GM23338 (cell line): ENCODE measurements around the gene PCDHGB5. TPM values are rescaled to one million over a fixed set of nuclear protein-coding genes. Genes with fewer than 3 reads are reported as not detected.
A peak's percentile ranks its signal among the peaks of the same experiment; 100 is the strongest.

Experiments used
- ATAC-seq: fragments of 200-7000 bp; cut with Tn5 transposase; 3 replicates; pipeline ENCODE4 v1.9.1; 2020
- DNase-seq: peaks from one replicate; pipeline ENCODE4 v3.0.0-alpha.2; 2015; ENCODE audit warnings: low spot score
- H2AFZ ChIP-seq: fragments of 200-600 bp; sonication (generic); 2 replicates; pipeline ENCODE4 v1.8.0; 2016; ENCODE audit warnings: antibody characterized with exemption, mild to moderate bottlenecking, moderate library complexity
- H3F3A ChIP-seq: fragments of 200-600 bp; sonication (generic); replicated peaks from 2 replicates; pipeline ENCODE4 v1.8.0; 2017; ENCODE audit warnings: antibody characterized with exemption, mixed run types, low read depth
- H3K27ac ChIP-seq: fragments of 200-600 bp; sonication (generic); 2 replicates; pipeline ENCODE4 v1.6.1; 2016; ENCODE audit warnings: low read depth
- H3K27me3 ChIP-seq: fragments of 200-600 bp; sonication (generic); 2 replicates; pipeline ENCODE4 v1.8.0; 2016; ENCODE audit warnings: mild to moderate bottlenecking, mixed run types, moderate library complexity; ENCODE audit not compliant: insufficient read depth
- H3K36me3 ChIP-seq: fragments of 200-600 bp; sonication (generic); 2 replicates; pipeline ENCODE4 v1.8.0; 2016; ENCODE audit warnings: mild to moderate bottlenecking; ENCODE audit not compliant: insufficient read depth
- H3K4me1 ChIP-seq: fragments of 200-600 bp; sonication (generic); 2 replicates; pipeline ENCODE4 v1.8.0; 2016; ENCODE audit warnings: mild to moderate bottlenecking, moderate library complexity; ENCODE audit not compliant: insufficient read depth
- H3K4me2 ChIP-seq: fragments of 200-600 bp; sonication (generic); 2 replicates; pipeline ENCODE4 v1.7.1; 2017; ENCODE audit warnings: mixed run types
- H3K4me3 ChIP-seq: fragments of 200-600 bp; sonication (generic); 2 replicates; pipeline ENCODE4 v1.6.1; 2016; ENCODE audit warnings: mixed run types
- H3K79me2 ChIP-seq: fragments of 200-600 bp; sonication (generic); replicated peaks from 2 replicates; pipeline ENCODE4 v1.8.0; 2017; ENCODE audit warnings: mild to moderate bottlenecking; ENCODE audit not compliant: insufficient read depth
- H3K9me2 ChIP-seq: fragments of 200-600 bp; sonication (generic); 2 replicates; pipeline ENCODE4 v1.8.0; 2017; ENCODE audit not compliant: insufficient read depth
- H4K20me1 ChIP-seq: fragments of 200-600 bp; sonication (generic); replicated peaks from 2 replicates; pipeline ENCODE4 v1.8.0; 2017; ENCODE audit warnings: mild to moderate bottlenecking; ENCODE audit not compliant: insufficient read depth
- H3K27ac Mint-ChIP-seq: 2 replicates; pipeline ENCODE4 v1.8.0; 2020; ENCODE audit warnings: inconsistent platforms, mild to moderate bottlenecking, moderate library complexity, mixed read lengths
- H3K27me3 Mint-ChIP-seq: 3 replicates; pipeline ENCODE4 v1.8.0; 2022; ENCODE audit warnings: low read depth, mild to moderate bottlenecking, moderate library complexity, mixed read lengths, inconsistent platforms; ENCODE audit not compliant: insufficient read depth, poor library complexity
- H3K36me3 Mint-ChIP-seq: 3 replicates; pipeline ENCODE4 v1.8.0; 2021; ENCODE audit warnings: low read depth, mild to moderate bottlenecking, inconsistent platforms, moderate library complexity, mixed read lengths
- H3K4me1 Mint-ChIP-seq: 3 replicates; pipeline ENCODE4 v1.8.0; 2020; ENCODE audit warnings: mild to moderate bottlenecking, inconsistent platforms, mixed read lengths
- H3K4me3 Mint-ChIP-seq: 3 replicates; pipeline ENCODE4 v1.8.0; 2021; ENCODE audit warnings: moderate library complexity, mild to moderate bottlenecking, inconsistent platforms, mixed read lengths
- H3K9me3 Mint-ChIP-seq: 3 replicates; pipeline ENCODE4 v1.8.0; 2020; ENCODE audit warnings: moderate library complexity, mild to moderate bottlenecking, inconsistent platforms, mixed read lengths
- CREB1 ChIP-seq: fragments of 250-450 bp; sonication (Bioruptor Pico); IDR thresholded peaks from 2 replicates; pipeline ENCODE4 v1.5.0; 2020; ENCODE audit warnings: low read depth, mild to moderate bottlenecking, moderate library complexity
- CTCF ChIP-seq, 2 experiments: fragments of 200-600 bp in 1 of 2; sonication (generic) in 1 of 2; conservative IDR thresholded peaks; 2 replicates each; pipeline versions ENCODE4 v1.5.1 to v1.6.1; 2016 to 2017; ENCODE audit warnings: antibody characterized with exemption in 2 of 2, low read depth in 2 of 2, mild to moderate bottlenecking in 2 of 2, moderate library complexity in 1 of 2
- ETS1 ChIP-seq: IDR thresholded peaks from 2 replicates; pipeline ENCODE4 v1.6.1; 2016; ENCODE audit warnings: antibody characterized with exemption
- JUNB ChIP-seq: IDR thresholded peaks from one replicate; pipeline ENCODE4 v1.6.1; 2016; ENCODE audit warnings: antibody characterized with exemption; ENCODE audit not compliant: unreplicated experiment
- NANOG ChIP-seq: IDR thresholded peaks from 2 replicates; pipeline ENCODE4 v1.6.1; 2016; ENCODE audit warnings: antibody characterized with exemption, borderline replicate concordance
- POLR2AphosphoS5 ChIP-seq: IDR thresholded peaks from 2 replicates; pipeline ENCODE4 v1.6.1; 2016; ENCODE audit warnings: antibody characterized with exemption, low read depth
- STAT1 ChIP-seq: IDR thresholded peaks from one replicate; pipeline ENCODE4 v1.6.1; 2016; ENCODE audit warnings: antibody characterized with exemption; ENCODE audit not compliant: unreplicated experiment
- polyA plus RNA-seq: library from polyadenylated mRNA; unstranded; fragments of >200 nt; fragmentation: Nextera tagmentation; extraction: Ambion mirVana; gene quantifications from 2 replicates; pipeline ENCODE4 v1.2.1, GENCODE V29; 2016
- total RNA-seq: library from RNA; depleted of rRNA; stranded (reverse); fragments of >200 nt; shearing (Covaris generic); gene quantifications from 2 replicates; pipeline ENCODE4 v1.2.3, GENCODE V29; 2014

The PCDHGB5 gene
- total and polyA plus RNA-seq, 2 experiments from 2014 or later = 2.5 to 18.5 TPM

- H3K27me3 Mint-ChIP-seq = peaks cover 6% of the 10 kb centered on the region
- no peaks in the 10 kb centered on the region for H3K36me3 ChIP-seq
- no peak within 1 kb of the TSS for H2AFZ ChIP-seq
- H4K20me1 ChIP-seq = no peaks in the 10 kb centered on the region
- H3K9me2 ChIP-seq = no peaks in the 10 kb centered on the region
- peaks cover 2% of the 10 kb centered on the region; the same call in 1 of the 3 replicates for H3K4me1 Mint-ChIP-seq
- no peaks in the 10 kb centered on the region for H3K4me1 ChIP-seq
- TF ChIP-seq CTCF (conservative IDR thresholded peaks at IDR 0.05; ENCODE audit: low read depth in 2 of 2) (peak; percentile 43 to 47), STAT1 (no peak)
- peak within 1 kb of the TSS; percentile 38; the same call in 2 of the 3 replicates for H3K4me3 Mint-ChIP-seq
- H3K4me2 ChIP-seq = 0 out of 2 replicates have a peak within 1 kb of the TSS, but pooled peaks have one; percentile 8
- no peaks in the 10 kb centered on the region for H3K27me3 ChIP-seq
- H3K79me2 ChIP-seq = no peaks in the 10 kb centered on the region
- peaks cover 64% of the 10 kb centered on the region for H3K36me3 Mint-ChIP-seq
- peak; percentile 44 for DNase-seq
- H3K27ac ChIP-seq = no peak within 1 kb of the TSS
- ATAC-seq = no peak; the same call in 2 of the 3 replicates
- H3F3A ChIP-seq = no peaks in the 10 kb centered on the region
- no peak within 1 kb of the TSS for H3K4me3 ChIP-seq
- H3K9me3 Mint-ChIP-seq = peaks cover 71% of the 10 kb centered on the region
- H3K27ac Mint-ChIP-seq = no peak within 1 kb of the TSS
Observed at GRCh38 chr5:141373673-141374317, 24.0 kb upstream of the PCDHGB5 start, which contains the start of gene PCDHGA6. Gene PCDHGA6 (plus strand): TSS chr5:141373891. CDS start chr5:141374084, 193 bp downstream.

- peaks cover 71% of the 10 kb centered on the region for H3K9me3 Mint-ChIP-seq
- no peak overlapping the region for H2AFZ ChIP-seq
- no peaks in the 10 kb centered on the region for H3K36me3 ChIP-seq
- H3K27me3 ChIP-seq = no peaks in the 10 kb centered on the region
- no peaks in the 10 kb centered on the region for H3F3A ChIP-seq
- H3K27me3 Mint-ChIP-seq = peaks cover 6% of the 10 kb centered on the region
- peaks cover 2% of the 10 kb centered on the region; the same call in 1 of the 3 replicates for H3K4me1 Mint-ChIP-seq
- no peaks in the 10 kb centered on the region for H3K79me2 ChIP-seq
- H3K4me2 ChIP-seq = no peak overlapping the region
- TF ChIP-seq ETS1 = no peak
- no peak for TF ChIP-seq CTCF (conservative IDR thresholded peaks at IDR 0.05; ENCODE audit: low read depth in 2 of 2)
- TF ChIP-seq CREB1 = no peak
- TF ChIP-seq JUNB = no peak
- no peak for TF ChIP-seq STAT1
- no peak for TF ChIP-seq NANOG
- no peak for TF ChIP-seq POLR2AphosphoS5
- no peak overlapping the region for H3K4me3 Mint-ChIP-seq
- H3K4me1 ChIP-seq = no peaks in the 10 kb centered on the region
- peaks cover 64% of the 10 kb centered on the region for H3K36me3 Mint-ChIP-seq
- ATAC-seq (no peak), DNase-seq (no peak)
- H3K27ac ChIP-seq = no peak overlapping the region
- H3K9me2 ChIP-seq = no peaks in the 10 kb centered on the region
- H3K4me3 ChIP-seq = no peak overlapping the region
- H4K20me1 ChIP-seq = no peaks in the 10 kb centered on the region
- no peak overlapping the region for H3K27ac Mint-ChIP-seq
Observed at GRCh38 chr5:141374627-141375026, 23.1 kb upstream of the PCDHGB5 start.
